ENCODE data around the gene PRDM1.

Gene PRDM1

GRCh38 chr6:106118835-106119431, 32.8 kb downstream of the PRDM1 start:
- no peak for DNase-seq

GRCh38 chr6:106119546-106119945, 33.4 kb downstream of the PRDM1 start:
- no peak for DNase-seq

GRCh38 chr6:106120006-106120405, 33.9 kb downstream of the PRDM1 start:
- no peak for DNase-seq

GRCh38 chr6:106120406-106120805, 34.3 kb downstream of the PRDM1 start:
- no peak for DNase-seq

GRCh38 chr6:106122306-106122918, 36.3 kb downstream of the PRDM1 start:
- no peak for DNase-seq

- DNase-seq: no peak
Measured at GRCh38 chr6:106122938-106123656, 37.0 kb downstream of the PRDM1 start.

- DNase-seq: no peak
Measured at GRCh38 chr6:106124015-106124414, 37.9 kb downstream of the PRDM1 start.

GRCh38 chr6:106124437-106125430, 38.6 kb downstream of the PRDM1 start:
- no peak for DNase-seq

- DNase-seq: no peak
Measured at GRCh38 chr6:106125925-106126435, 39.8 kb downstream of the PRDM1 start.

- no peak for DNase-seq
Measured at GRCh38 chr6:106126482-106126881, 40.3 kb downstream of the PRDM1 start.

- no peak for DNase-seq
Measured at GRCh38 chr6:106128981-106129781, 43.0 kb downstream of the PRDM1 start.

- no peak for DNase-seq
Measured at GRCh38 chr6:106132153-106132698, 46.1 kb downstream of the PRDM1 start.

GRCh38 chr6:106133040-106133439, 46.9 kb downstream of the PRDM1 start:
- no peak for DNase-seq

GRCh38 chr6:106134087-106134770, 48.1 kb downstream of the PRDM1 start:
- no peak for DNase-seq

- DNase-seq: no peak
Measured at GRCh38 chr6:106134906-106135634, 48.9 kb downstream of the PRDM1 start.

- no peak for DNase-seq
Measured at GRCh38 chr6:106135911-106136571, 49.9 kb downstream of the PRDM1 start.

GRCh38 chr6:106136845-106137244, 50.7 kb downstream of the PRDM1 start:
- no peak for DNase-seq

- no peak for DNase-seq
Measured at GRCh38 chr6:106138151-106138550, 52.0 kb downstream of the PRDM1 start.

- DNase-seq: no peak
Measured at GRCh38 chr6:106141441-106142237, 55.5 kb downstream of the PRDM1 start.

Measured in NCI-H1694 (cell line).